ENCODE data around the gene RBFOX1.

The RBFOX1 gene

DNA sequence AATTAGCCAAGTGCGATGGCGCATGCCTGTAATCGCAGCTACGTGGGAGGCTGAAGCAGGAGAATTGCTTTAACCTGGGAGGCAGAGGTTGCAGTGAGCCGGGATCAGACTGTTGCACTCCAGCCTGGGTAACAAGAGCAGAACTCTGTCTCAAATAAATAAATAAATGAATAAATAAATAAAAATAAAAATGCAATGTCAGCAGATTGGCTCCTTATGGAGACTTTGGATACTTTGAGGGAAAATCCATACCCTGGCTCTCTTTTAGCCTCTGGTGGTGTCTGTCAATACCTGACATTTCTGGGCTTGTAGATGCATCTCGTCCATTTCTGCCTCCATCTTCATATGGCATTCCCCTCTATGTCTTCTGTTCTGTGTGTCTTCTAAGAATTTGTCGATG is 66.7 kb downstream of the RBFOX1 start:
- no peak overlapping the region for H3K4me3 ChIP-seq
- no peak for TF ChIP-seq FOXP2 (optimal IDR thresholded peaks at IDR 0.05; ENCODE audit: control extremely low read depth, extremely low read length, insufficient read depth)
- no peak for TF ChIP-seq EZH2 (IDR thresholded peaks at IDR 0.05)
- no peak for TF ChIP-seq POLR2AphosphoS5 (IDR thresholded peaks at IDR 0.05; ENCODE audit: borderline replicate concordance, low read depth, low read length)
- no peak for DNase-seq (ENCODE audit: low read depth, low spot score)
- no peaks in the 10 kb centered on the region for H3K36me3 ChIP-seq (ENCODE audit: insufficient read depth, low read length)
- H3K27ac ChIP-seq, result no peak overlapping the region
- no peak overlapping the region for H3K9ac ChIP-seq (ENCODE audit: insufficient read length)
- H3K9me3 ChIP-seq (ENCODE audit: low read depth, low read length), result no peaks in the 10 kb centered on the region

DNA sequence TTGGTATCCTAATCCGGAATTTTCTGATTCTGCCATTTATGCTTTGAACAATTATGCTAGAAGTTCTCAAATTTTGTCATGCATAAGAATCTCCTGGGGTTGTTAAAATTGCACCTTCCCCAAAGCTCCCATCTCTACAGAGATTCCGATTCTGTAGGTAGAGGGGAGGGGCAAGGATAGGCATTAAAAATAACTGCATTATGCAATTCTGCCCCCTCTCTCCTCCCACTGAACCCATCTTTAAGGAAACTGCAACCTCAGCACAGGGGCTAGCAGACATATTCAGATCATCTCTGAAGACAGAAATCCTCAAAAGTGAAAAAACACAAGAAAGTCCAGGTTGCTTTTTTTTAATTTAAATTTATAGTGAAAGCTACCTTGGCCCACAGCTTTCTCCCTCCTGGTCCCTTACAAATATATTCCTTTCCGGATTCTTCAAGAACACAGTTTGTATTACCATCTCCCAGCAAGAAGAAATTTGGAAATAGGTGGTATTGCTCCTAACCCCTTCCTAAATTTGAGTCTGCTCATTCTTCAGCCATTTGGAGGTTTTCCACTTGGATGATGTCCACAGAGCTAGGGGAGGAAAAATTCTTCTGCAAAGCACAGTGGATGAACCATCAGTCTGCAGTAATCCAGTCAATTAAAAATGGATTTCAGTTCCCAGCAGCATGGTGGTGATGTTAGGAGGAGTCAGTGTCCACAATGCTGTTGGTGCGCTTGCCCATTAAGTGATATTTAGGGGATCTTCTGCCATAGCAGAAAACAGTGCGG is 67.7 kb downstream of the RBFOX1 start:
- no peak for TF ChIP-seq FOXP2 (optimal IDR thresholded peaks at IDR 0.05; ENCODE audit: control extremely low read depth, extremely low read length, insufficient read depth)
- H3K9ac ChIP-seq (ENCODE audit: insufficient read length), result no peak overlapping the region
- no peaks in the 10 kb centered on the region for H3K36me3 ChIP-seq (ENCODE audit: insufficient read depth, low read length)
- H3K4me3 ChIP-seq, result no peak overlapping the region
- no peak for DNase-seq (ENCODE audit: low read depth, low spot score)
- no peaks in the 10 kb centered on the region for H3K9me3 ChIP-seq (ENCODE audit: low read depth, low read length)
- H3K27ac ChIP-seq, result no peak overlapping the region

DNA sequence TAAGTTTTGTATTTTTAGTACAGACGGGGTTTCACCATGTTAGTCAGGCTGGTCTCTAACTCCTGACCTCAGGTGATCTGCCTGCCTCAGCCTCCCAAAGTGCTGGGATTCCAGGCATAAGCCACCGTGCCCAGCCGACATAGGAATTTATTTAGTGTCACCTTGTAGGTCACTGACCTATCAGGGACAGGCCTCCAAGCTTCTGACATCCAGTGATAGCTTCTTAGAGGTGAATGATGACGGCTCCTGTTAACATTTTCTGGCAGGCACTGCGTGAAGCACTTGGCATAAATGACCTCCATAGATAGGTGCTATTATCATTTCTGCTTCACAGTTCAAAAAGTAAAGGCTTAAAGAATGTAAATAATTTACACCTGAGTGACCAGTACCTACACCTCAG is 71.6 kb downstream of the RBFOX1 start:
- H3K4me3 ChIP-seq, result no peak overlapping the region
- TF ChIP-seq POLR2AphosphoS5 (IDR thresholded peaks at IDR 0.05; ENCODE audit: borderline replicate concordance, low read depth, low read length) (no peak), FOXP2 (optimal IDR thresholded peaks at IDR 0.05; ENCODE audit: control extremely low read depth, extremely low read length, insufficient read depth) (no peak), EZH2 (IDR thresholded peaks at IDR 0.05) (no peak)
- no peak overlapping the region for H3K27ac ChIP-seq
- no peaks in the 10 kb centered on the region for H3K36me3 ChIP-seq (ENCODE audit: insufficient read depth, low read length)
- no peaks in the 10 kb centered on the region for H3K9me3 ChIP-seq (ENCODE audit: low read depth, low read length)
- DNase-seq (ENCODE audit: low read depth, low spot score), result no peak
- H3K9ac ChIP-seq (ENCODE audit: insufficient read length), result no peak overlapping the region

DNA sequence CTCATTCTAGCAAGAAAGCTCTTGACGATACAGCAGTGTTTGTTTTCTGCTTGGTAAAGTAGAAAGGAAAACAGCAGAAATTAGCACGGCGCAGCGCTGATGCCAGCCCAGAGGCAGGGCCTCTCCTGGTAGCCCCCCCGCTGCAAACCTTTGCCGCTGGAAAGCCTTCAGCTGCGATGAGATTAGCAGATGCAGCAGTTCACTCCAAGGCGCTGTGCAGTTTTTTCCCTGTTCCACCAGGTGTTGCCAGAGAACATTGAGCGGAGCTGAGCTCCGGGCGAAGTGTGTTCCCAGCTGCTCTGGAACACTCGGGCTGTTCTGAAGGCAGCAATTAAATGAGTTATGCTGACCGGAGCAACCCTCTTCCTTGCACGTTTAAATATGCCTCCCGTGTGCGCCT is 72.5 kb downstream of the RBFOX1 start:
- TF ChIP-seq EZH2 (IDR thresholded peaks at IDR 0.05), result no peak
- no peak for TF ChIP-seq FOXP2 (optimal IDR thresholded peaks at IDR 0.05; ENCODE audit: control extremely low read depth, extremely low read length, insufficient read depth)
- TF ChIP-seq POLR2AphosphoS5 (IDR thresholded peaks at IDR 0.05; ENCODE audit: borderline replicate concordance, low read depth, low read length), result no peak
- DNase-seq (ENCODE audit: low read depth, low spot score), result no peak

GRCh38 chr16:7408700-7409365 is 76.2 kb downstream of the RBFOX1 start:
- Histone ChIP-seq H3K9ac (ENCODE audit: insufficient read length) (no peak overlapping the region), H3K27ac (no peak overlapping the region), H3K36me3 (ENCODE audit: insufficient read depth, low read length) (no peaks in the 10 kb centered on the region), H3K4me3 (no peak overlapping the region), H3K9me3 (ENCODE audit: low read depth, low read length) (no peaks in the 10 kb centered on the region)
- no peak for TF ChIP-seq EZH2 (IDR thresholded peaks at IDR 0.05)
- no peak for TF ChIP-seq FOXP2 (optimal IDR thresholded peaks at IDR 0.05; ENCODE audit: control extremely low read depth, extremely low read length, insufficient read depth)
- no peak for TF ChIP-seq POLR2AphosphoS5 (IDR thresholded peaks at IDR 0.05; ENCODE audit: borderline replicate concordance, low read depth, low read length)
- no peak for DNase-seq (ENCODE audit: low read depth, low spot score)

More for the DNA sequence above, 72.5 kb downstream of the RBFOX1 start:
- Histone ChIP-seq H3K36me3 (ENCODE audit: insufficient read depth, low read length) (no peaks in the 10 kb centered on the region), H3K9me3 (ENCODE audit: low read depth, low read length) (no peaks in the 10 kb centered on the region), H3K27ac (no peak overlapping the region), H3K4me3 (no peak overlapping the region), H3K9ac (ENCODE audit: insufficient read length) (no peak overlapping the region)

DNA sequence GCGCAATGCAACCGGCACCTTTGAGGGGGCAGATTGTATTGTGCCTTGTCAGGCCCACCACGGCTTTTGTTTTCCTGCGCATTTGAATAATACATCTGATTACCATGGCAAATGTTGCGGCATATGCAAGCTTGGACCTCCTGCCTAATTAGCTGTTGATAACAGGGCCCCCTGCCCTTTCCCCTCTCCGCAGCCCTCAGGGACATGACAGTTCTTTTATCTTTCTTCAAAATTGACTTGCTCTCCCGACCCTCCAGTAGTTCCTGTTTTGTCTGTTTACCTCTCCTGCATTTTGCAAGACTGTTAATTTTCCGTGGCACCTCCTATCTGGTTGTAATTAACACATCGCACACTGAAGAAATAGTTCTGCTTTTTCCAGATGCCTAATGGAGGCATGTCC is 86.8 kb downstream of the RBFOX1 start:
- Histone ChIP-seq H3K27ac (no peak overlapping the region), H3K36me3 (ENCODE audit: insufficient read depth, low read length) (no peaks in the 10 kb centered on the region), H3K4me3 (no peak overlapping the region), H3K9me3 (ENCODE audit: low read depth, low read length) (no peaks in the 10 kb centered on the region), H3K9ac (ENCODE audit: insufficient read length) (no peak overlapping the region)
- no peak for TF ChIP-seq POLR2AphosphoS5 (IDR thresholded peaks at IDR 0.05; ENCODE audit: borderline replicate concordance, low read depth, low read length)
- no peak for DNase-seq (ENCODE audit: low read depth, low spot score)

DNA sequence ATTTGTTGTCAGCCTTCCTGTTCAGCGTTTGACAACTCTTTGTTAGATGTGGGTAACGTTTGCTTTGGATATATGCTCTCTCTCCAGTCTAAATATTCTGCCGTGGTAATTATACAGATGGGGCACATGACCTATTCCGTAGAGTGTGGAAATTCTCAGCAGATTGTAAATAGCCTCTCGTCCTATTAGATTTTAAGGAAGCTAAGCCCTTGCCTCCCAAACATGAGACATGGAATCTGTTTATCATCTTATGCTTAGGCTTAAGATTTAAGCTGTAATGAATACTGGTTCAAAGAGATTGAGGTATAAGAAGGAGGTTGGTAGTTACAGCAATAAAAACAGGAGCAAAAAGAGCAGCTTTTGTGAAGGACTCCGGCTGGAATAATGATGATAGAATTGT is 87.4 kb downstream of the RBFOX1 start:
- Histone ChIP-seq H3K9ac (ENCODE audit: insufficient read length) (no peak overlapping the region), H3K36me3 (ENCODE audit: insufficient read depth, low read length) (no peaks in the 10 kb centered on the region), H3K27ac (no peak overlapping the region), H3K9me3 (ENCODE audit: low read depth, low read length) (no peaks in the 10 kb centered on the region), H3K4me3 (no peak overlapping the region)
- TF ChIP-seq EZH2 (IDR thresholded peaks at IDR 0.05), result no peak
- TF ChIP-seq POLR2AphosphoS5 (IDR thresholded peaks at IDR 0.05; ENCODE audit: borderline replicate concordance, low read depth, low read length), result no peak
- no peak for TF ChIP-seq FOXP2 (optimal IDR thresholded peaks at IDR 0.05; ENCODE audit: control extremely low read depth, extremely low read length, insufficient read depth)
- no peak for DNase-seq (ENCODE audit: low read depth, low spot score)

- Histone ChIP-seq H3K9me3 (ENCODE audit: low read depth, low read length) (no peaks in the 10 kb centered on the region), H3K9ac (ENCODE audit: insufficient read length) (no peak overlapping the region), H3K36me3 (ENCODE audit: insufficient read depth, low read length) (no peaks in the 10 kb centered on the region), H3K4me3 (no peak overlapping the region), H3K27ac (no peak overlapping the region)
- TF ChIP-seq EZH2 (IDR thresholded peaks at IDR 0.05) (no peak), FOXP2 (optimal IDR thresholded peaks at IDR 0.05; ENCODE audit: control extremely low read depth, extremely low read length, insufficient read depth) (no peak), POLR2AphosphoS5 (IDR thresholded peaks at IDR 0.05; ENCODE audit: borderline replicate concordance, low read depth, low read length) (no peak)
- no peak for DNase-seq (ENCODE audit: low read depth, low spot score)
These were observed 88.2 kb downstream of the RBFOX1 start for GRCh38 chr16:7420843-7421242.

GRCh38 chr16:7421578-7421977 is 88.9 kb downstream of the RBFOX1 start:
- TF ChIP-seq POLR2AphosphoS5 (IDR thresholded peaks at IDR 0.05; ENCODE audit: borderline replicate concordance, low read depth, low read length) (no peak), FOXP2 (optimal IDR thresholded peaks at IDR 0.05; ENCODE audit: control extremely low read depth, extremely low read length, insufficient read depth) (no peak)
- Histone ChIP-seq H3K36me3 (ENCODE audit: insufficient read depth, low read length) (no peaks in the 10 kb centered on the region), H3K4me3 (no peak overlapping the region), H3K27ac (no peak overlapping the region), H3K9ac (ENCODE audit: insufficient read length) (no peak overlapping the region), H3K9me3 (ENCODE audit: low read depth, low read length) (no peaks in the 10 kb centered on the region)
- DNase-seq (ENCODE audit: low read depth, low spot score), result no peak
